Adrenal gland (tissue), 5 donors: ENCODE results near the gene RALGPS1.

ENCODE experiments used
- CTCF ChIP-seq, 6 experiments: fragments of 450-650 bp in 4 of 6; fragments of 200-600 bp in 2 of 6; sonication (generic) in 1 of 6; IDR thresholded peaks; 1 replicate in 5 of 6; 2 replicates in 1 of 6; pipeline versions ENCODE4 v1.5.1 to v1.8.0; 2016 to 2021; ENCODE audit warnings: antibody characterized with exemption in 6 of 6, mild to moderate bottlenecking in 2 of 6, moderate library complexity in 1 of 6
- POLR2A ChIP-seq, 2 donors: fragments of 450-650 bp; IDR thresholded peaks; one replicate each; pipeline ENCODE4 v1.6.1; 2017; ENCODE audit warnings: antibody characterized with exemption in 2 of 2, mild to moderate bottlenecking in 2 of 2, moderate library complexity in 1 of 2
- donor health status: DM: no; HTN: no; CAD: no.

GRCh38 chr9:127133739-127134167 is 219.2 kb downstream of the RALGPS1 start:
- no peak for TF ChIP-seq CTCF (IDR thresholded peaks at IDR 0.05)
- TF ChIP-seq POLR2A (IDR thresholded peaks at IDR 0.05) = no peak
